Measurements from ENCODE around the gene AMOTL2.
A peak's percentile ranks its signal among the peaks of the same experiment; 100 is the strongest.

The AMOTL2 gene

DNA sequence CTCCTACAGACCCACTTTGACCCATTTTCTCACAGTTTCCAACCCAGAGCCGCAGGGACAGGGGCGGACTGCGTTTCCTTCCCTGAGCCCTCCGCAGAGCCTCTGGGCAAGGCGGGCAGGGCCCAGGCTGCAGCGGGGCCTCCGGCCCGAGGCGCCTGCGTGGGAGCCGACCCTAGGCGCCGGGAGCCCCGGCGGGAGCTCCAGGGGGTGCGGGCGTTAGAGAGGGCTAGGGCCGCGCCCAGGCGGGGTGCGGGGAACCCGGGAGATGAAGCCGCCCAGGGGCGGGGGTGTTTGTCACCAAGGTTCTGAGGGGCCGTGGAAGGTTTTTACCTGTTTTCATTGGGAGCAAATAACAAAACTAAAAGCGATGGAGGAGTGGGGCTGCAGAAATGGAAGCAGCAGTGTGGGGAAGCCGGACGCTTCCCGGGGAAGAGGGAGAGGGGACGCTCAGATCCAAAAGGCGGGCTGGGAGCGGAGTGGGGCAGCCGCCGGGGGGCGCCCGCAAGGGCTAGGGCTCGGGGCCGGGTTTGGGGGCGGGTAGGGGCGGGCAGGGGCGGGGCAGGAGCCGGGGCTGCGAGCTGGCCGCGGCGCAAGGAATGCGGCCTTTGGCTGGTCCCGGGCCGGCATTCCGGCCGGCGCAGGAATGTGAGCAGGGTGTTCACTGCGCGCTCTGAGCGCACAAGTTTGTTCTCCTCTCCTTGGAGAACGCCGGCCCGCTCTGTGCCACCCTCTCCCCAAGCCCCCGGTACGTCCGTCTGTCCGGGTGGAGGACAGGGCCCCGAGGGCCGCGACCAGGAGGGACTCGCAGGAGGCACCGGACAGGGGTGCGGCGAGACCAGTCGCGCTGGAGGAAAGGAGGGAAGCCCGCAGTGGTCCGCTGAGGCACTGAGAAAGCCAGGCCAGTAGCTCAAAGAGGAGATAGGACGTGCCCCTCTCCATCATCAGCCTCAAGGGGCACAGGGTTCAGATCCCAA, 61.1 kb downstream of the AMOTL2 start:
- DNase-seq, result no peak

DNA sequence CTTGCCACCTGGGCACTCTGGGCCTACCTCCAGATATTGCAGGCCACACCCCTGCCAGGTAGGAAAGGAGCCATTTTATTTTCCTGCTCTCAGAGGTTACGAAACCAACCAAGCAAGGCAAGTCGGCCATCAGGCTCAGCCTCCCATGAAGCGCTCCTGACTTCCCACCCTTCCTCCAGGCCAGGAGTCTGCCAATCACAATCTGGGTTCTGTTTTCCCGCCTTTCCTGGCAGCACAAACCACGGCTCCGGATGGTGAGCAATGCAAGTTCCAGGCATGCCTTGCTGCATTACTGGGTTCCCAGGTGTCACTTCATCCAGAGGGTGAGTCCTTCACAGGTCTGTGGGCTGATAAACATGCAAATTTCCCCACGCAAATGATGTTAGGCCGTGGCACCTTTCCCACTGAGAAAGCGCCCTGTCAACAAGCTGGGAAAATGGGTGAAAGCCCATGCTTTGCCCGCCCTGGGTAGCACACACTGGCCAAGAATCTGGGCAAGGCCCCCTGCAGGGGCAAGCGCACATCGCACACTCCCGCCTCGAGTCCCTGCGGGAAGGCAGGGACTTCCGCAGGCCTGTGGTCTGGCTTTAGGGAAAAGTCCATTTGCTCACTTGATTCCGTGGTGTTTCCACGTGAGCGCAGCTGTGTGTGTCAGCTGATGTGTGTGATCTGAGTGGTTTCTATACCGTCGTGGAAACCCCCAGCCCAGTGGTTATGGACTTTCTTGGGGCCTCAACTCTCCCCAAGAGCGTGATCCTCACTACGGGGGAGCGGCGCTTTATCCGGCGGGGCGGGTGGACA, 62.0 kb downstream of the AMOTL2 start:
- no peak for DNase-seq

DNA sequence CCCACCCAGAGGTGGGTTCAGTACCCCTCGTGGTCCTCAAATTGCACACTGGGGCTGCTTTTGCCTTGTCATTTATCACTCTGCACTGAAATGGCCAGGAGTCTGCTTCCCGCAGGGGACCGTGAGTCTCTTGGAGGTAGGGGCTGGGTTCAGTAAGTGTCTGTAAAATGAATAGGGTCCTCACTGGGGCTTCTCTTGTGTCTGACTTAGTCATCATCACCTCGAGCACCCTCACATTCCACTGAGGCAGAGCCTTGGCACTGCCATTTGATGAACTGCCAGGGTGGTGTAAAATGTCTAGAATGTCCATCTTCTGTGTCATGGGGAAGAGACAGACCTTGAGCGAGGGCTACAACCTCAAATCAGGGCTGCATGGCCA, 62.6 kb downstream of the AMOTL2 start:
- no peak for DNase-seq

DNA sequence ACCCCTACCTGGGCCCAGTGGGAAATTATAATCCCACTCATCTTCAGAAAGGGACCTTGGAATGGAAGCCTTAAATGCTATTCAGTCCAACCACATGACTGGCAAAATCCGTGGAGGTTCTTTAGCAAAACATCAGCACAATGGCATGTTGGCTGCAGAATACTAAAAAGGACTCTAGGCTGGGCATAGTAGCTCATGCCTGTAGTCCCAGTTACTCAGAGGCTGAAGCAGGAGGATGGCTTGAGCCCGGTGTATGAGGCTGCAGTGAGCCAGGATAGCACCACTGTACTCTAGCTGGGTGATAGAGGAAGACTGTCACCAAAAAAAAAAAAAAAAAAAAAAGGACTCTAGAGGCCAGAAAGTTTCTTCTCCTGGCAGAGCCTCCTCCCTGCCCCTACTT, 63.0 kb downstream of the AMOTL2 start:
- DNase-seq, result no peak

DNA sequence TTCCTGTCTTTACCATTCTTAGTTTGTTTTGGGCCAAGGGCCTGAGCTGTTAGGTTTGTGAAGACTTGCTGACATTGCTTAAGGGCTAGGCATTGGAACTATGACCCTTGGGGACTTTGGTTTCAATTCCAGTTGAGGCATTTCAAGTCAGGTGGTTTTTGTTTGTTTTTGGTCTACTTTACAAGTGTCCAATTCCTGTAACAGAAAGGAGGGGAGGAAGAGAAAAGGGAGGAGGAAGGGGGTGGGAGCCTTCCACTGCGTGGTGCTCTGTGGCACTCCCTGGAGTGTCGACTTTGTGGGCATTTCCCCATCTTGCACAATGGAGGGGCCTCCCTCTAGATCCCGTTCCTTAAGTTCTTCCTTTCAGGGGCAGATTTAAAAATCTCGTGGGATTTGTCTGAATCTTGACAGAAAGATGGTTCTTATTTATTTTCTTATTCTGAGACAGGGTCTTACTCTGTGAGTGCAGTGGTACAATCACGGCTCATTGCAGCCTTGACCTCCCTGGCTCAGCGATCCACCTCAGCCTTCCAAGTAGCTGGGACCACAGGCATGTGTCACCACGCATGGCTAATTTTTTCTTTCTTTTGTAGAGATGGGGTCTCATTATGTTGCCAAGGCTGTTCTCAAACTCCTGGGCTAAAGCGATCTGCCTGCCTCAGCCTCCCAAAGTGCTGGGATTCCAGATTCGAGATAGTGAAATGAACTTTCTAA, 64.1 kb downstream of the AMOTL2 start:
- DNase-seq, result no peak

DNA sequence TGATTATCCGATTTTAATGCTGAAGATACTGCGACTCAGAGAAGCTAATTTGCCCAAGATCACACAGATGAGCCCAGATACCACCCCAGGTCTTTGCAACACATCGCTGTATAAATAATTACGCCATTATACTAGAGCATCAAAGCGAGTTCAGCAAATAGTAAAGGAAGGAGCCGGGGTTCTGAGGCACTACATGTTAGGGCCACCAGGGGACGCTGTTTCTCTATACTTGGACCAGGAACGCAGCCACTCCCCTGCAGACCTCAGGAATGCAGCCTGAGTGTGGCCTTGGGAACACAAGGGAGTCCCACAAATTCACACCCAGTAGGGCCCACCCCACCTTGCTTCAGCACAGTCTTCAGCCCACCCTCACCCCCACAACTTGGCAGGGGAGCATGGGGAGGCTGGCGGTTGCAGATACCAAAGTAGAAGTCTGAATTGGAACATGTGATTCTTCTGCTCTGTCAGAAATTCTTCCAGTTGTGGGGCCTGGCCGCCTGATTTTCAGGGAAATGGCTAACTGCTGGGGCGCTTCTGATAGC, 65.8 kb downstream of the AMOTL2 start:
- DNase-seq, result peak; percentile 73

DNA sequence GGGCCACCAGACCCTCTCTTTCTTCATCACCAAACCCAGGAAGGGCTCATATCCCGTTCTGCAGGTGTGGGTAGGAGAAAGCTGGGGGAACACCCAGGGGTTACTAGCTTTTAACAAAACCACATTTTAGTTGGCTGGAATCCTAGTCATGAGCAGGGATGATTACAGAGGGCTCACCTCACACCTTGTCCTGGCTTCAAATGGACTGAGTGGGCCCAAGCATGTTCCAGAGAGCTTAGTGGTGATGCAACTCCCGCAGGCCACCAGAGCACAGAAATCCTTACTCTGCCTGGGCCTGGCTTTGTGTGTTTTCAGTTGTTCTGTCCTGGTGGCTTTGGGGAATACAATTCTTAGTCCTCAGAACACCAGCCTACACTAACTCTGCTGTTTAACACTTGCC, 66.8 kb downstream of the AMOTL2 start:
- DNase-seq, result no peak

DNA sequence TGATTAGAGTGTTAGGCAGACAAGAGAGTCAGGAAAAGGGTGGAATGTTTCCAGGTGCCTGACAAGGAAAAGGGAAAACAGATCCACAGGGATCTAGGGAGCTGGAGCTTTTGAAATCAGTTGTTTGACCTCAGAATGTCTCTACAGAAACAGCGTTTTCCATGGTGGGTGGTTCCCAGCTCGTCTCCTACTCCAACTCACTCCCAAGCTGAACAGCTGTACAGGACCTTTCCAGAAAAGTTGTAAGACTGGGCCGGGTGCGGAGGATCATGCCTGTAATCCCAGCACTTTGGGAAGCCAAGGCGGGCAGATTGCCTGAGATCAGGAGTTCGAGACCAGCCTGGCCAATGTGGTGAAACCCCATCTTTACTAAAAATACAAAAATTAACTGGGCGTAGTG, 67.9 kb downstream of the AMOTL2 start:
- DNase-seq, result no peak
